Stimulated activated naive CD8-positive, alpha-beta T cell treated with anti-CD3 and anti-CD28 coated beads, Interleukin-15, Interleukin-2, amounts not matched to agents 100 ng/mL and 50 ng/mL, for 24 hours (primary cell): ENCODE data around the gene IMPDH1.

ENCODE experiments used
- H3K27ac Mint-ChIP-seq: one replicate; pipeline ENCODE4 v1.8.0; 2021; ENCODE audit warnings: mild to moderate bottlenecking, mixed read lengths
- H3K27me3 Mint-ChIP-seq: one replicate; pipeline ENCODE4 v1.8.0; 2021; ENCODE audit warnings: mixed read lengths
- H3K36me3 Mint-ChIP-seq: one replicate; pipeline ENCODE4 v1.8.0; 2021; ENCODE audit warnings: low read depth, mixed read lengths
- H3K4me1 Mint-ChIP-seq: one replicate; pipeline ENCODE4 v1.8.0; 2021; ENCODE audit warnings: low read depth, mixed read lengths
- H3K4me3 Mint-ChIP-seq: one replicate; pipeline ENCODE4 v1.8.0; 2021; ENCODE audit warnings: mild to moderate bottlenecking, mixed read lengths
- H3K9me3 Mint-ChIP-seq: one replicate; pipeline ENCODE4 v1.8.0; 2021; ENCODE audit warnings: mixed read lengths

IMPDH1 gene

DNA sequence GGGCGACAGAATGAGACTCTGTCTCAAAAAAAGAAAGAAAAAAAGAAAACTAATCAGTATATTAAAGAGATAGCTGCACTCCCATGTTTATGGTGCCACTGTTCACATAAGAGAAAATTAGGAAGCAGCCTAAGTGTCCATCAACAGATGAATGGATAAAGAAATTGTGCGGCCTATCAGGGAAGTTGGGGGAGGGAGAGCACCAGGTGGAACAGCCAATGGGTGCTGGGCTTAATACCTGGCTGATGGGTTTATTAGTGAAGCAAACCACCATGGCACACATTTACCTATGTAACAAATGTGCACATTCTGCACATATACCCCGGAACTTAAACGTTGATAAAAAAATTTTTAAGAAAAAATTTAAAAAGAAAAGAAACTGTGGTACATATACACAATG is 39.3 kb downstream of the IMPDH1 start:
- no peaks in the 10 kb centered on the region for H3K9me3 Mint-ChIP-seq
- peaks cover 29% of the 10 kb centered on the region for H3K27me3 Mint-ChIP-seq
- H3K27ac Mint-ChIP-seq: no peak overlapping the region
- no peaks in the 10 kb centered on the region for H3K4me1 Mint-ChIP-seq
- no peaks in the 10 kb centered on the region for H3K36me3 Mint-ChIP-seq
- no peak overlapping the region for H3K4me3 Mint-ChIP-seq

DNA sequence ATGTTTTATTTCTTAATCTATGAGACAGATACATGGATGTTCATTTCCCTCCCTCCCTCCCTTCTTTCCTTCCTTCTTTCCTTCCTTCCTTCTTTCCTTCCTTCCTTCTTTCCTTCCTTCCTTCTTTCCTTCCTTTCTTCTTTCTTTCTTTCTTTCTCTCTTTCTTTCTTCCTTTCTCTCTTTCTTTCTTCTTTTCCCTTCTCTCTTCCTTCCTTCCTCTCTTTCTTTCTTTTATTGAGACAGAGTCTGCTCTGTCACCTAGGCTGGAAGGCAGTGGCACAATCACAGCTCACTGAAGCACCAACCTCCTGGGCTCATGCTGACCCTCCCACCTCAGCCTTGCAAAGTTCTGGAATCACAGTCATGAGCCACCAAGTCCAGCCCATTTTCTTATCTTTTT is 42.8 kb downstream of the IMPDH1 start:
- H3K36me3 Mint-ChIP-seq: no peaks in the 10 kb centered on the region
- no peak overlapping the region for H3K4me3 Mint-ChIP-seq
- no peaks in the 10 kb centered on the region for H3K9me3 Mint-ChIP-seq
- H3K4me1 Mint-ChIP-seq: peaks cover 12% of the 10 kb centered on the region
- H3K27ac Mint-ChIP-seq: no peak overlapping the region
- H3K27me3 Mint-ChIP-seq: peaks cover 54% of the 10 kb centered on the region

DNA sequence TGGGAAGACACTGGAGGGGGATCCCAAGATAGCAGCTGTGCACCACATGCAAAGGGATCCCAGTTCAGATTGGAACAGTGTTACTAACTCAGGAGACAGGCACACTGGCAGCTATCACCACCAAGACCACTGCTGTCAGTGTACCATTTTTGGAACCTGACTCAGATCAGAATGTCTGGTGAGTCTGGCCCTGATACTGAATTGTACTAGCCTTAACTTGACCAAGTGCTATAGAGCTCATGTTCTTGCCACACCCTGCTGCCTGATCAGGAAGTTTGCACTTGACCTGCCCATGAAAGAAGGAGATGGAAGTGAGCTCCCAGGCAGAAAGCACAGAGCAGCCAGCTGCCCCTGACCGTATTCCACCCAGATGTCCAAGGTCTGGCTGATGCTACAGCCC is 43.5 kb downstream of the IMPDH1 start:
- no peak overlapping the region for H3K27ac Mint-ChIP-seq
- no peaks in the 10 kb centered on the region for H3K36me3 Mint-ChIP-seq
- no peaks in the 10 kb centered on the region for H3K9me3 Mint-ChIP-seq
- H3K4me1 Mint-ChIP-seq: peaks cover 15% of the 10 kb centered on the region
- no peak overlapping the region for H3K4me3 Mint-ChIP-seq
- H3K27me3 Mint-ChIP-seq: peaks cover 57% of the 10 kb centered on the region

DNA sequence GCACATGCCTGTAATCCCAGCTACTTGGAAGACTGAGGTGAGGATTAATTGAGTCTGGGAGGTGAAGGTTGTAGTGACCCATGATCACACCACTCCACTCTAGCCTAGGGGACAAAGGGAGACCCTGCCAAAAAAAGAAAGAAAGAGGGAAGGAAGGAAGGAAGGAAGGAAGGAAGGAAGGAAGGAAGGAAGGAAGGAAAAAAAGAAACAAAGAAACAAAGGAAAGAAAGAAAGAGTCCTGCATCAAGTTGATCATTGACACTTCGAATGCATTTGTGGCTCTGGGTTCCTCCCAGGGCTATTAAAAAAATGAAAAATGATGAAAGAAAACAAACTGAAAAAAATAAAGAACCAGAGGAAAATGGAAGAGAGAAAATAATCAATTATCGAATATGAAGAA is 44.4 kb downstream of the IMPDH1 start:
- Mint-ChIP-seq H3K27me3 (peaks cover 64% of the 10 kb centered on the region), H3K4me3 (no peak overlapping the region), H3K4me1 (peaks cover 22% of the 10 kb centered on the region), H3K36me3 (no peaks in the 10 kb centered on the region), H3K9me3 (no peaks in the 10 kb centered on the region), H3K27ac (no peak overlapping the region)

DNA sequence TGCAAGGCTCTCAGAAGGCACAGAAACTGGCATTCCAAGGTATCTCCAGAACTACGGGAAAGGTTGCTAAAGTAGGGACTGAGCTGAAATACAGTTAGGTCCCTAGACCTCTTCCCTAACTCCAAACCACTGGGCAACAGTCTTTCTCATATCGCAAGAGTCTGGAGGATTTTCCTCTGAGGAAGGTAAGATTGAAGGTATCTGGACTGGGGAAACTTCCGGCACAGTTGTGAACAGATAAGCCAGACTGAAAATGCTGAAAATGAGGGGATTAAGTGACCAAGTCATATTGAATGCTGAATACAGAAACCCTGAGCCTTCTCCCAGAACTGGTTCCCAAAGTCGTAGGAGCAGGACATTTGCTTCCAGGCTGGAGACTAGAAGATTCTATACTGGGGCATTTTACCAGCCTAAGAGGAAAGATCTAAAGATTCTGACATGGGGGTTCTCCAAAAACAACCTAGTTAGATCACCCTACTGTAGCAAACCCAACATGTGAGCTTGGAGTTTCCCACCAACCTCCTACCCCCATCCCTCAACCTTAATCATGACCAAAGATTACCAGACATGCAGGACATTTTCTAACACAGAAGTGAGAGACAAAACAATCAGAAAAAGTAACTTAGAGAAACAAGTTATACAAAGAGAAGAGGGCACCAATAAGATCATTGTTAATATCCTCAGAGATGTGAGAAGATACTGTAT is 45.5 kb downstream of the IMPDH1 start:
- Mint-ChIP-seq H3K36me3 (no peaks in the 10 kb centered on the region), H3K27ac (no peak overlapping the region), H3K9me3 (no peaks in the 10 kb centered on the region), H3K27me3 (peaks cover 64% of the 10 kb centered on the region), H3K4me1 (peaks cover 22% of the 10 kb centered on the region), H3K4me3 (no peak overlapping the region)

DNA sequence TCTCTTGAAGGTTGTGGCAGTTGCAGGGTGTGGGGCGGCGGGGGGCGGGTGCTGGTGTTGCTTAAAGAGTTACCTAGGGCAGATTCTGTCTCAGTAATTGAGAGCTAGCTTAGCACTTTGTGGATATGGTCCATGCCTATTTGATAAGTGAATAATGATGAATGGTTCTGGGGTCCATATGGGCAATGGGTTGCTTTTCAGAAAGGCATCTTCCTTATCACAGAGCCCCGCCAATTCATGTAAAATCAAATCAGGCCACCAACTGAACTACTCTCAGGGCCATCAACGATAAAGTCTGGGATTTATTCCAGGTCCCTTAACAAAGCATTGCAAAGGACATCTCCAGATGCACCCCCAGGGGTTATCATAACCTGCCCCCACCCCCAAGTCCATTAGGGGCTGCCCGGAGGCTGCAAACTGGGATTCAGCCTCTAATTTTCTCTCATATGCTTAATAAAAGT is 46.5 kb downstream of the IMPDH1 start:
- Mint-ChIP-seq H3K27me3 (peaks cover 70% of the 10 kb centered on the region), H3K4me1 (peaks cover 22% of the 10 kb centered on the region), H3K36me3 (no peaks in the 10 kb centered on the region), H3K27ac (no peak overlapping the region), H3K9me3 (no peaks in the 10 kb centered on the region), H3K4me3 (no peak overlapping the region)

DNA sequence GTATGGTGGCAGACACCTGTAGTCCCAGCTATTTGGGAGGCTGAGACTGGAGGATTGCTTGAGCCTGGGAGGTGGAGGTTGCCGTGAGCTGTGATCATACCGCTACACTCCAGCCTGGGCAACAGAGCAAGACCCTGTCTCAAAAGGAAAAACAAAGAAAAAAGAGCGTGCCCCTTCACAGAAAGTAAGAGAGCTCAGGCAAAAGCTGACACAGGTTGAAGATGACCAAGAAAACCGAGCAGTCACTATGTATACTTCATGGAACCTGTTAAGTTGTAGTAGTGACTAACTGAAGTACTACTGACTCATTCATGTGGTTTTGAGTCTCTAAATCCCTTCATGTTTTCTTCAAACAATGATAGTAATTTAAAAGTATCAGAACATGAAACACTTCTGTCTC is 47.1 kb downstream of the IMPDH1 start:
- Mint-ChIP-seq H3K27ac (no peak overlapping the region), H3K4me3 (peak overlapping the region; percentile 15), H3K4me1 (peaks cover 22% of the 10 kb centered on the region), H3K9me3 (no peaks in the 10 kb centered on the region), H3K36me3 (no peaks in the 10 kb centered on the region), H3K27me3 (peaks cover 72% of the 10 kb centered on the region)

DNA sequence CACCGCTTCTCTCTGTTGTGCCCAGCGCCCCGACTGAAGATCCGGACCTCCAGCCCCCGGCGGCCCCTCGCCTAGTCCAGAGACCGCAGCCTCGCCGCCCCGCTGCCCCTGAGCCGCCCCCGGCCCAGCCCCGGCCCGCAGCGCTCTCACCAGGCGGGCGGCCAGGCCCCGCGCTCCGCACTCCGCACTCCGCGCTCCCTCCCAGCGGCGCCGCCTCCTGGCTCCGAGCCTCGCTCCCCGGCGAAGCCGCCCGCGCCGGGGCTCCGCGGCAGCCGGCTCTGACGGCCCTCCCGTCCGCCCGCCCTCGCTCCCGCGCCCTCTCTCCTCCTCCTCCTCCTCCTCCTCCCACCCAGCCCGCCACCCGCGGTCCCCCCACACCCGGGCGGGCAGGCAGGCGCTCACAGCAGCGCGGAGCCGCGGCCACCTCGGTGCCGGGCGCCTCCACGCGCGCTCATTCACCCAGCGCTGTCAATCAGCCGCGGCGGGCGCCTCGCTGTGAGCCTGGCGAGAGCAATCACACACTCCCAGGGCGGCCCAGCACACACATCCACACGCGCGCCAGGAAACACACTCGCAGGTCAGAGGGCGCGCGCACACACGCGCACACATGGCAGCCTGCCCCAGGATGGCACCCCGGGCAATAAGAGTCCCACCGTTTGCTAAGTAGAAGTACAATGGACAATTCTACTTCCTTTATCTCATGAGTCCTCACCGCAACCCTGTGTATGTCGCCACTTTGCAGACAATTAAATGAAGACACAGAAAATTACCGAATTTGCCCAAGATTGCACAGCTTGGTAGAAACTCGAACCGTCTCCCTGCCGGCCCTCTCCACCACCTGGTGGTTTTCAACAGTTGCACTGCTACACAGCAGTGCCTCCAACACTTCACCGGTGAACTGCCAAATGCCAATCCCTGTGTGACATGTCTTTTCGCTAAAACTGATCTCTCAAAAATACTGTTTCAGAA is 48.1 kb downstream of the IMPDH1 start, which contains the start of gene PRRT4:
PRRT4 (minus strand) TSS at position 280 of the 969 bp plus-strand sequence.
- Mint-ChIP-seq H3K36me3 (no peaks in the 10 kb centered on the region), H3K27ac (peak within 1 kb of the TSS; percentile 41), H3K4me1 (peaks cover 22% of the 10 kb centered on the region), H3K4me3 (peak within 1 kb of the TSS; percentile 73), H3K27me3 (peaks cover 65% of the 10 kb centered on the region), H3K9me3 (no peaks in the 10 kb centered on the region)

DNA sequence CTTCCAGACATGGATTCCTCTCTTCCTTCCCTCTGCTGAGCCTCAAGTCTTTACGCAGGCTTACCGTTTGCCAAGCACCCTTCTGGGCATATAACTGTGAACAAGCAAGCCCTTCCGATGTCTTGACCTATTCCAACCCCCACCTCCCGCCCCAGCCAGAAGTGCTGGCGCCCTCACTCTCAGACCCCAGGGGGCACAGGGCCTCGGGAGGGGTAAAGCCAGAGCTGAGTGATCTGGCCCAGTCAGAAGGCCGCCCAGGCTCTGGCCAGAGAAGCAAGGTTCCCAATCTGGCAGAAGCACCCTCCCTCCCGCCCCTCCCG is 49.5 kb downstream of the IMPDH1 start:
- Mint-ChIP-seq H3K9me3 (no peaks in the 10 kb centered on the region), H3K4me3 (no peak overlapping the region), H3K27ac (no peak overlapping the region), H3K4me1 (peaks cover 22% of the 10 kb centered on the region), H3K36me3 (no peaks in the 10 kb centered on the region), H3K27me3 (peaks cover 52% of the 10 kb centered on the region)

DNA sequence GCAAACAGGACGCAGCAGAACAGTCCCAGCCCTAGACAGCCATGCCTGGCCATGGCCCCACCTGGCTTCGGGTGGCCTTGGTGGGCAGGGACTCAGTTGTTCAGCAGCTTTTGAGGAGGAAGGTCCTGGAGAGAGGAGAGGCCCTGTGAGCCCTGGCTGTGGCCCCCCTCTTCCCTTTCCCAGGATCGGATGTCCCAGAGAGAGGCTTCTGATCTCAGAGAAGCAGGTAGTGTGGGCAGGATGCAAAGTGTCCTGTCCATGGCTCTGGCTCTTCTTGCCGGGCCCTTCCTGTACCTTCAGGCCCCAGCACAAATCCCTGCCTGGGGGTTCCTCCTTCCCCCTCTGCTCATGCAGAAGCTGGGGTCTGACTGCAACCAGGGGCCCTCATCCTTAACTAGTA is 49.8 kb downstream of the IMPDH1 start:
- Mint-ChIP-seq H3K4me3 (no peak overlapping the region), H3K27me3 (peaks cover 48% of the 10 kb centered on the region), H3K27ac (no peak overlapping the region)

DNA sequence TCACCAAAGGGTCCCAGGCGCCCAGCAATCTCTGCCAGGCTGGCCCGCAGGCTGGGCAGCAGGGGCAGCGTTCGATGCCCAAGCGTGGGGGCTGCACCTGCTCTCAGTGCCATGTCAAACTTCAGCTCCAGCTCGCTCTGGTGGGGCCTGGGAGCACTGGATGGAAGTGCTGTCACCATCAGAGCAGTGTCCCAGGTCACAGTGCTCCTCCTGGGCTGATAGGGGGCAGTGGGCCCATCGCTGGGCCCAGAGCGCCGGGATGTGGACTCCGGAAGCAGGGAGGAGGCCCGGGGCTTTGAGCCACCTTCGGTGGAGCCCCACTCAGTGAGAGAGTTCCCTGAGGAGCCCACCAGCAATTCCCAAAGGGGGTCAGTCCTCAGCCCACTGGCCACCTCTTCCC is 50.4 kb downstream of the IMPDH1 start:
- Mint-ChIP-seq H3K27ac (no peak overlapping the region), H3K4me3 (no peak overlapping the region), H3K4me1 (peaks cover 22% of the 10 kb centered on the region), H3K27me3 (peaks cover 42% of the 10 kb centered on the region), H3K36me3 (no peaks in the 10 kb centered on the region), H3K9me3 (no peaks in the 10 kb centered on the region)

More for the DNA sequence above, 49.8 kb downstream of the IMPDH1 start:
- no peaks in the 10 kb centered on the region for H3K9me3 Mint-ChIP-seq
- H3K4me1 Mint-ChIP-seq: peaks cover 22% of the 10 kb centered on the region
- H3K36me3 Mint-ChIP-seq: no peaks in the 10 kb centered on the region

DNA sequence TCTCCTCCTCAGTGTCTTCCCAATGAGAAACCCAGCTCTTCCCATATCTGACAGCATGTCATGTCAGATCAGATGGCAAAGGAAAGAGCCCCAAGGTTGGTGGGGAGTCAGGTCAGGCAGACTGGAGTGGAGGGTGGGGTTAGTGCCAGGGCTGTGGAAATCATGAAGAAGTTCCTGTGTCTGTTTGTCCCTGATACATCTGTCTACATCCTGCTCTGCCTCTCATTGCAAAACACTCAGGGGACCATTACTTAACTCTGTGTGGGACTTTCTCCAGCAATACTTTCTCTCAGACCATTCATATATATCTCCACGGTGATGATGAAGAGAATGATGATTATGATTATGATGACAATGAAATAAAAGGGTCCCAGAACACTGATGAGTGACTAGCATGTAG is 51.5 kb downstream of the IMPDH1 start:
- Mint-ChIP-seq H3K4me1 (peaks cover 22% of the 10 kb centered on the region), H3K9me3 (no peaks in the 10 kb centered on the region), H3K4me3 (no peak overlapping the region), H3K36me3 (no peaks in the 10 kb centered on the region), H3K27me3 (peaks cover 39% of the 10 kb centered on the region), H3K27ac (no peak overlapping the region)

DNA sequence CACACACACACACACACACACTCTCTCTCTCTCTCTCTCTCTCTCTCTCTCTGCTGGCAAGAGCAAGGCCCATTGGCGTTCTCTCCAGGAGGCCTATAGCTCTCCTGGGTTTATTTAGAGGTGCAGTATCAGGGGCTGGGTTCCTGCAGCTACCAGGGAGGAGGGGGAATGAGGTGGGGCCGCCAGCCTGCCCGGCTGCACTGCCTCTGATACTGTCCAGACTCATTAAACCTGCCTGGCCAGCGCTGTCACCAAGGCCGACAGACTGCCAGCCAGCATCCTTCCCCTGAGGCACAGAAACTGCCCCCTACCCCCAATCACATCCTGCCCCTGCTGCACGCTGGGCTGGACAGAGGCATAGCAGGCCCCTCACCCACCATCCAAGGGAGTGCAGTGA is 52.6 kb downstream of the IMPDH1 start:
- H3K27ac Mint-ChIP-seq: no peak overlapping the region
- H3K4me1 Mint-ChIP-seq: peaks cover 13% of the 10 kb centered on the region
- peaks cover 37% of the 10 kb centered on the region for H3K27me3 Mint-ChIP-seq
- H3K4me3 Mint-ChIP-seq: no peak overlapping the region
- H3K36me3 Mint-ChIP-seq: no peaks in the 10 kb centered on the region
- H3K9me3 Mint-ChIP-seq: no peaks in the 10 kb centered on the region

DNA sequence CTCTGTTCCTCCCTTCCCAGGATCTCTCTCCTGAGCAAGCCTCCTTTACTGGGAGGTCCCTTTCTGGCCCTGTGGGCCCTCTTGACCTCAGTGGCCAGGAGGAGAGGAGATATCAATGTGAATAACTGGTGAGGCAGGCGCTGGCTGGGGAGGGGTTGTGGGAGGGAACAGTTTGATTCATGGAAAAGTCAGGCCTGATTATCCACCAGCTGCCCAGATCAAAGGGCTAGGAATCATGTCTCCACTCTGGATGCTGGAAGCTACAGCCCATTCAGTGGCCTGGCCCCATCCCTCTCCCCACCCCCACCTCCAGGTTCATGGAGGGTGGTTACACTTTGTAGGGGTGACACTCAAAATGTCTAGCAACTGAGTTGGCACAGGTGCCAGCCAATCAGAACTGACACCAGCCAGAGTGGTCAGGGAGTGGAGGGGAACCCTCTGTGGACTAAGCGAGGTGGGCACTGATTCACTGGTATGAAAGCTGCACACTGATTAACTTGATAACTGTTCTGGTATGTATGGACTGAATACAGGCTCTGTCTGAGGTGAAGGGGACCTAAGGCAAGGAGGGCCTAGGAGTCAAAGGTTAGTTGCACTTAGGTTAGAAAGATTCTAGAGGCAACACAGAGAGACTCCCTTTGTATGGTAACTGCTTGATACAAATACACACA is 53.1 kb downstream of the IMPDH1 start:
- Mint-ChIP-seq H3K9me3 (no peaks in the 10 kb centered on the region), H3K36me3 (no peaks in the 10 kb centered on the region), H3K27ac (no peak overlapping the region), H3K4me3 (no peak overlapping the region), H3K27me3 (peaks cover 32% of the 10 kb centered on the region), H3K4me1 (peaks cover 7% of the 10 kb centered on the region)

DNA sequence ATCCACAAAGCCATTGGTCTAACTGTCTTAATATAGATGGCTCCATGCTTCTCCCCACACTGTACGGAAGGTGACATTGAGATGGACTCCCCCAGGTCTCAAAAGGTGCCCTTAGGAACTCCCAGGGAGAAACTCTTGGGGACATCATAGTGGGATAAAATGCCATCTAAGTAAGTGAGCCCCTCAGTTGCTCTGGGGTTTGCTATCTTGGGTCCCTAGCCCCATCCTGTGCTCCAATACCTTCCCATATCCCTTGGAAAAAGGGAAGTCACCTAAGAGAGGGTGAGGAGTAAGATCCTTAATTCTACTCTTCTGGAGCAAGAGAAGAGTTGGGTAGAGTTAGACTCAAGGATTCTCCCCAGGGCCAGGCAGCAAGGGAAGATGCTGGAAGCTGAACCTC is 56.2 kb downstream of the IMPDH1 start:
- Mint-ChIP-seq H3K27me3 (peaks cover 35% of the 10 kb centered on the region), H3K36me3 (no peaks in the 10 kb centered on the region), H3K27ac (no peak overlapping the region), H3K4me1 (no peaks in the 10 kb centered on the region), H3K4me3 (no peak overlapping the region), H3K9me3 (no peaks in the 10 kb centered on the region)
